ENCODE data around the gene KCNAB1. TPM values are rescaled to one million over a fixed set of nuclear protein-coding genes. Genes with fewer than 3 reads are reported as not detected.
A peak's percentile ranks its signal among the peaks of the same experiment; 100 is the strongest.

KCNAB1 gene
- total and polyA plus RNA-seq, 12 donors = 1.4 to 5.0 (median 2.5) TPM

GRCh38 chr3:156459434-156459833, 339.1 kb downstream of the KCNAB1 start:
- Histone ChIP-seq H3K4me1 (peaks cover 0 to 21% (median 7%) of the 10 kb centered on the region in 9 donors), H3K27ac (peak overlapping the region in 1 of 10 donors; percentile 21), H3K27me3 (no peaks in the 10 kb centered on the region), H3K9me3 (no peaks in the 10 kb centered on the region), H3K4me3 (no peak overlapping the region), H3K36me3 (no peaks in the 10 kb centered on the region)
- intact Hi-C loops (cut with DNase I) = loop anchor here in 4 of 10 donors (5.0 to 10.0 kb wide), 3 partner anchors 48 to 307 kb away; no protein-coding TSS in a partner anchor
- 33 to 52% methylated on average over 7 of the region's 7 CpGs for WGBS, 2 donors
- TF ChIP-seq, protein P1, sequence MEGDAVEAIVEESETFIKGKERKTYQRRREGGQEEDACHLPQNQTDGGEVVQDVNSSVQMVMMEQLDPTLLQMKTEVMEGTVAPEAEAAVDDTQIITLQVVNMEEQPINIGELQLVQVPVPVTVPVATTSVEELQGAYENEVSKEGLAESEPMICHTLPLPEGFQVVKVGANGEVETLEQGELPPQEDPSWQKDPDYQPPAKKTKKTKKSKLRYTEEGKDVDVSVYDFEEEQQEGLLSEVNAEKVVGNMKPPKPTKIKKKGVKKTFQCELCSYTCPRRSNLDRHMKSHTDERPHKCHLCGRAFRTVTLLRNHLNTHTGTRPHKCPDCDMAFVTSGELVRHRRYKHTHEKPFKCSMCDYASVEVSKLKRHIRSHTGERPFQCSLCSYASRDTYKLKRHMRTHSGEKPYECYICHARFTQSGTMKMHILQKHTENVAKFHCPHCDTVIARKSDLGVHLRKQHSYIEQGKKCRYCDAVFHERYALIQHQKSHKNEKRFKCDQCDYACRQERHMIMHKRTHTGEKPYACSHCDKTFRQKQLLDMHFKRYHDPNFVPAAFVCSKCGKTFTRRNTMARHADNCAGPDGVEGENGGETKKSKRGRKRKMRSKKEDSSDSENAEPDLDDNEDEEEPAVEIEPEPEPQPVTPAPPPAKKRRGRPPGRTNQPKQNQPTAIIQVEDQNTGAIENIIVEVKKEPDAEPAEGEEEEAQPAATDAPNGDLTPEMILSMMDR (IDR thresholded peaks at IDR 0.05) = no peak
- peak; percentile 49 to 51 for DNase-seq
- ATAC-seq = peak; percentile 73 to 96 (median 89)

DNA sequence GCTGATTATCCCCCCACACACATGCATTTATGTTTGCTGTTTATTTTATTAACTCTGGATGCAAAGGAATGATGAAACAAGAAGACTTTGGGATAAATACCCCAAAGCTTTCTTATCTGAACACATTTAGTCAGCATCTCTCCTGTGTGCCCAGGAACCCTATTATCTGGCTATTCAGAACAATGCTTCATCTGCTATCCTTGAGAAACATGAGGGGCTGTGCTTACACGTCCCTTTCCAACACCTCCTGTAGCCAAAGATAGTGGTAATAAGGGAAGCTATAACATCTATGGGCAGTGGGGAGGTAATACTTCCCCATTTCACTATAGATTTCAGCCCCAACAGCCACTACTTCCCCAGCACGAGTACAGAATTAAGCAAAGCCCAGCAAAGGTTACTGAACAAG, 339.8 kb downstream of the KCNAB1 start:
- ATAC-seq (peak in 1 of 8 donors; percentile 20), DNase-seq (no peak)
- no peaks in the 10 kb centered on the region for H3K36me3 ChIP-seq
- WGBS, 2 donors = 44 to 53% methylated on average over 2 of the region's 2 CpGs
- TF ChIP-seq, protein P1 (IDR thresholded peaks at IDR 0.05) = no peak
- peaks cover 0 to 21% (median 7%) of the 10 kb centered on the region in 9 donors for H3K4me1 ChIP-seq
- H3K4me3 ChIP-seq = no peak overlapping the region
- intact Hi-C loops (cut with DNase I) = no loop called here
- no peaks in the 10 kb centered on the region for H3K9me3 ChIP-seq
- no peak overlapping the region for H3K27ac ChIP-seq
- no peaks in the 10 kb centered on the region for H3K27me3 ChIP-seq

GRCh38 chr3:156461889-156462288, 341.5 kb downstream of the KCNAB1 start:
- 98 to 100% methylated on average over 1 of the region's 1 CpG for WGBS, 2 donors
- no peak for DNase-seq
- Histone ChIP-seq H3K4me1 (peaks cover 0 to 25% (median 7%) of the 10 kb centered on the region in 9 donors), H3K27me3 (no peaks in the 10 kb centered on the region), H3K27ac (no peak overlapping the region), H3K9me3 (no peaks in the 10 kb centered on the region), H3K4me3 (no peak overlapping the region), H3K36me3 (no peaks in the 10 kb centered on the region)
- TF ChIP-seq, protein P1 (IDR thresholded peaks at IDR 0.05) = no peak
- no peak for ATAC-seq
- intact Hi-C loops (cut with DNase I) = no loop called here

DNA sequence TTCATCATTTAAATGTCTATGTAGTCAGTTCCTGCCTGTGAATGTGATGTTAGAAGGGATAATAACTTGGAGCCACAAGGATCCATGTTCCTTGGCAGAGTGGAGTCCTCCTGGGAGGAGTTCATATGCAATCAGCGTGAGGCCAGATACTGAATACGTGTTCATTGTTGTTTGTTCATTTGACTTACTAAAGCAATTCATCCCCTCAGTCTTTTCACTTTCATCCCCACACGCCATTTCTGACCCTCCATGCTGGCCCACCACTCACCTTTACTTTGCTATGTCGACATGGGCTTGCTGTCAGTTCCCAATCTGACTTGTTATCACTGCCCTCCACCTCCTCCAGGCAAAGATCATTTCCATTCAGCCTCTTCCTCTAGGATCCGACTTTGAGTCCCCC, 342.7 kb downstream of the KCNAB1 start:
- Histone ChIP-seq H3K27me3 (no peaks in the 10 kb centered on the region), H3K36me3 (no peaks in the 10 kb centered on the region), H3K4me1 (peaks cover 0 to 25% (median 7%) of the 10 kb centered on the region in 9 donors), H3K4me3 (no peak overlapping the region), H3K9me3 (no peaks in the 10 kb centered on the region), H3K27ac (no peak overlapping the region)
- DNase-seq (no peak), ATAC-seq (no peak)
- WGBS, 2 donors = 73 to 77% methylated on average over 5 of the region's 5 CpGs
- TF ChIP-seq, protein P1 (IDR thresholded peaks at IDR 0.05) = no peak
- intact Hi-C loops (cut with DNase I) = no loop called here
